HG02970 (cell line): ENCODE results near the gene PCTP.

ENCODE experiments used
- ATAC-seq: cut with Tn5 transposase; IDR thresholded peaks from one replicate; pipeline ENCODE4 v1.9.1; 2021; ENCODE audit warnings: mild to moderate bottlenecking, moderate library complexity, moderate number of reproducible peaks; ENCODE audit not compliant: unreplicated experiment, low FRiP score

The PCTP gene

GRCh38 chr17:55749985-55750384, 866 bp upstream of the PCTP start:
- ATAC-seq = no peak

- ATAC-seq = no peak
These were observed 934 bp downstream of the PCTP start for GRCh38 chr17:55751720-55752250.

GRCh38 chr17:55756689-55757088, 5.8 kb downstream of the PCTP start:
- no peak for ATAC-seq

GRCh38 chr17:55757659-55758058, 6.8 kb downstream of the PCTP start:
- ATAC-seq = no peak

- ATAC-seq = no peak
These were observed 7.3 kb downstream of the PCTP start for GRCh38 chr17:55758171-55758570.

- ATAC-seq = no peak
These were observed 9.9 kb downstream of the PCTP start for GRCh38 chr17:55760643-55761355.

DNA sequence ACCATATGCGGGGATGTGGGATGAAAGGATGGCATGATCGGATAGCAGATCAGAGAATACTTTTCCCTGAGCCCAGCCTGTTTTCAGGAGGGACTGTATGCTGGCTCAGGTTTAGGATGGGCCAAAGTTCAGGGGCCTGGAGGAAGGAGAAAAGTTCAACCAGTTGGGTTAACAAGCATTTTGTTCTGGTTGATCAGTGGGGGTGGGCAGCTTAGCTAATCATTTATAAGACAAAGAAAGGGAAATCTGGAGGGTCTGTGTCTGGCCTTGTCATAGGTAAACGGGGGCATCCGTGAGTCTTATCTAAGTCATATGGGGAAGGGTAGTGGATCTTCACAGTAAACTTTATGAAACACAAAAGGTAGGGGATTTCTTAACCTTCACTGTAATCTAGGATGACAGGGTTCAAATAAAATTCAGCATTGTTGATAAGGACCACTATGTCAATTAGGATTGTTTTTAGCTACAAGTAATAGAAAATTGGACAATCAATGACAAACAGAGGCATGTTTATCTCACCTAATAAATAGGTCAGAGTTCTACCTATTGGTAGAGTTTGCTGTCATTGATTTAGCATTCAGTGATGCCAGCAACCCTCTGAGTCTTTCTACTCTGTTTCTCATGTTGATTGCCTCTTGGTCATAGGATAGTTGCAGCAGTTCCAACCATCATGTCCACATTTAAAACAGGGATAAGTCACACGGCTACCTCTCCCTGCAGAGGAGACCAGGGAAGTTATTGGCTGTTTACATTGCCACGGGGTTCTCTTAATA, 11.4 kb downstream of the PCTP start:
- ATAC-seq = no peak

GRCh38 chr17:55763856-55764255, 13.0 kb downstream of the PCTP start:
- no peak for ATAC-seq

GRCh38 chr17:55764610-55765009, 13.8 kb downstream of the PCTP start:
- ATAC-seq = no peak

- ATAC-seq = no peak
These were observed 14.6 kb downstream of the PCTP start for GRCh38 chr17:55765472-55765871.

DNA sequence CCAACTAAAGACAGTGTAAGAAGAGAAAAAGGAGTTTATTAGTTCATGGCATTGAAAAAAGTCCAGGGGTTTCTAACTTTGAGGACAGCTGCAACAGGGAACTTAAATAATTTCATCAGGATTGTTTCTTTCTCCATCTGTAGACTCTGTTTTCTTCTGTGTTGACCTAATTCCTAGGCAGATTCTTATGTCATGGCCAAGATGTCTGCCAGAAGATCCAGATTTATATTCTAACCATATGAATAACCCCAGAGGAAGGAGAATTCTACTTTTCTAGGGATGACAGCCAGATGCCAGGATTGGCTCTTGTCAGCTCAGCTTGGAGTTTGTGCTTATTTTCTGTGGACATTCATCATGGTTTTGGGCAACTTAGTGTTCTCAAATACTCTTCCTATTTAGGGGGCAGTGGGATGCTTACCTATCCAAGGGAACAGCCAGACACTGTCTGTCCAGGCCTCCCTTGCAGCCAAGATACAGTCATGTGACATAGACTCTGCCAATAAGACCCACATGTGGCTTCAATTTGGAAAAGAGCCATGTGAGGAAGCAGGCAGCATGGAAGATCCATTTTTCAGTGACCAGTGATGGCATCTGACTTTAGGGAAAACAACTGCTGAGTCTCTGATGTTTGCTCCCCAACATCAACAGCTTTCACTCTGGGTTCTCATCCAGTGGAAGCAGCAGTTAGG, 18.2 kb downstream of the PCTP start:
- ATAC-seq = no peak

DNA sequence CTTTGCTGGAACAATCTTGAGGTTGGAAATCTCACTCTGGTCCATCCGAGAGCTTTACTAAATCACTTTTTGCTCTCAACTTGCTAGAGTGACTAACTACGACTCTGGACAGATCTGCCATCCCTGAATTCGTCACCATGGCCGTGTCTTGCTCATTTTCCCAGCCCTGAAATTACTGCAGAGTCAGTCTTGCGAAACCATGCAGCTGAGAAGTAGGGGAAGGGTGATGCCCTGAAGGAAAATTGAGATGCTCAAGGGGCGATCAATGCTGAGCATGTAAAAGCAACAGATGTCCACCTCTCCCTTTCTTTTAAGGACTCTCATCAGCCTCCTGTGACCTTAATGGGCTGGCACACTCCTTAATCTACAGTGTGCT, 18.8 kb downstream of the PCTP start:
- ATAC-seq = no peak

- ATAC-seq = no peak
These were observed 19.5 kb downstream of the PCTP start for GRCh38 chr17:55770196-55770870.

DNA sequence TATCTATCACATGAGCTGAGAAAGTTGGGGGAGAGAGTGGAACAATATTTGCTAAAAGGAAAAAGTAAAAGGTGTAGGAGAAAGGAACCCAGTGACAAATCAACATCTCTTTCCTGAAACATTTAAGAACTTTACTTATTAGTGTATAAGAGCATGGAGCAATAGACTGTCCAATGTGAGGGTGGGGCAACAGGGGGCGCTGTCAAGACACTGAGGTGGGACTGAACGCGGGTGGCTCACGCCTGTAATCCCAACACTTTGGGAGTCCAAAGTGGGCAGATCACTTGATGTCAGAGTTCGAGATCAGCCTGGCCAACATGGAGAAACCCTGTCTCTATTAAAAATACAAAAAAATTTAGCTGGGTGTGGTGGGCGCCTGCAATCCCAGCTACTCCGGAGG, 21.2 kb downstream of the PCTP start:
- ATAC-seq = no peak

GRCh38 chr17:55773671-55774070, 22.8 kb downstream of the PCTP start:
- ATAC-seq = no peak

- ATAC-seq = no peak
These were observed 24.0 kb downstream of the PCTP start for GRCh38 chr17:55774846-55775271.

- ATAC-seq = no peak
These were observed 25.4 kb downstream of the PCTP start for GRCh38 chr17:55776271-55776670.

GRCh38 chr17:55777471-55777971, 26.7 kb downstream of the PCTP start:
- ATAC-seq = no peak

DNA sequence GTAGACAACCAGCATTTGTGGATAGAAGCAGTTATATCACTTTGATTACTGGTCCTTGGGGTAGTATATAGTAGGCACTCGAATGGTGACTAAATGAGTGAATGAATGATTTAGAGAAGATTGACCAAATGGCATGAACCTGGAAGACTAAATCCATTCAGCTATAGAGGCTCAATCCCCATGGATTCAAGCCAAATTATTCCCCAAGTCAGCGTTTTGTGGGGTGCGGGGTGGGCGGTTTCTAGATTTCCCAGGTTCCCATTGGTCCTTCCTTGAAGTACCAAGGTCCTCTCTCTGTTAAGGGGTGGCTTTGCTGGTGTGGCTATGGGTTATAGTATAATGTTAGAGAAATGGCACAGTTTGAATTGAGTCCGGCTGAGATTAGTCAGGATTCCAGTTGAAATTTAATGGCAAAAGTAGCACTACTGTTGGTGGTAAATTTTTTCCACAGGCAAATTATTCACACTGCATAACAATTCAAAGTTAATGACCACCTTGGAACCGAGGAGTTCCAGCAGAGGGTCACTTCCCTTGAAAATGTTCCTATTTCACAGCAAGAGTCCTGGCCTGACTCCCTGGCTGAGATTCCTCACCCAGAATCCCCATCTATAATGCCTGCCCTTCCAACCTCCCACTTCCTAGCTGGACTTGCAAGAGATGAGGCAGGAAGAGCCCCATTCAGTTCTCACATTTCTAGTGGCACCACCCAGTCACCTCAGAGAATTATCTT, 27.7 kb downstream of the PCTP start:
- ATAC-seq = no peak
